Parathyroid adenoma (tissue), 2 donors: ENCODE data around the gene TRIM59.

Source experiments
- H2AFZ ChIP-seq: fragments of 300-600 bp; sonication (generic); one replicate; pipeline ENCODE4 v1.7.0; 2017; ENCODE audit warnings: antibody characterized with exemption, mild to moderate bottlenecking
- H3K27ac ChIP-seq: fragments of 300-600 bp; sonication (generic); one replicate; pipeline ENCODE4 v1.7.0; 2017
- H3K27me3 ChIP-seq: fragments of 300-600 bp; sonication (generic); one replicate; pipeline ENCODE4 v1.7.0; 2017; ENCODE audit warnings: low read length; ENCODE audit not compliant: control insufficient read depth, insufficient read depth
- H3K36me3 ChIP-seq: fragments of 300-600 bp; sonication (generic); one replicate; pipeline ENCODE4 v1.7.0; 2017; ENCODE audit warnings: low read length; ENCODE audit not compliant: control insufficient read depth, insufficient read depth
- H3K4me1 ChIP-seq: fragments of 300-600 bp; sonication (generic); one replicate; pipeline ENCODE4 v1.7.0; 2017; ENCODE audit warnings: control low read depth
- H3K4me2 ChIP-seq: fragments of 300-600 bp; sonication (generic); one replicate; pipeline ENCODE4 v1.7.0; 2017; ENCODE audit warnings: low read length
- H3K4me3 ChIP-seq: fragments of 300-600 bp; sonication (generic); one replicate; pipeline ENCODE4 v1.7.0; 2017; ENCODE audit warnings: low read depth, low read length
- H3K79me2 ChIP-seq: fragments of 300-600 bp; sonication (generic); one replicate; pipeline ENCODE4 v1.7.0; 2017; ENCODE audit warnings: control low read depth
- H3K9ac ChIP-seq: fragments of 300-600 bp; sonication (generic); one replicate; pipeline ENCODE4 v1.7.0; 2017; ENCODE audit warnings: mild to moderate bottlenecking
- H3K9me3 ChIP-seq: fragments of 300-600 bp; sonication (generic); one replicate; pipeline ENCODE4 v1.7.0; 2017; ENCODE audit warnings: low read length; ENCODE audit not compliant: control insufficient read depth
- TF ChIP-seq, protein P1 (sequence below): fragments of 300-600 bp; sonication (generic); IDR thresholded peaks from one replicate; pipeline ENCODE4 v1.7.0; 2017; ENCODE audit warnings: antibody characterized with exemption, mild to moderate bottlenecking
- donor health status: primary hyperparathyroidism.

The TRIM59 gene

DNA sequence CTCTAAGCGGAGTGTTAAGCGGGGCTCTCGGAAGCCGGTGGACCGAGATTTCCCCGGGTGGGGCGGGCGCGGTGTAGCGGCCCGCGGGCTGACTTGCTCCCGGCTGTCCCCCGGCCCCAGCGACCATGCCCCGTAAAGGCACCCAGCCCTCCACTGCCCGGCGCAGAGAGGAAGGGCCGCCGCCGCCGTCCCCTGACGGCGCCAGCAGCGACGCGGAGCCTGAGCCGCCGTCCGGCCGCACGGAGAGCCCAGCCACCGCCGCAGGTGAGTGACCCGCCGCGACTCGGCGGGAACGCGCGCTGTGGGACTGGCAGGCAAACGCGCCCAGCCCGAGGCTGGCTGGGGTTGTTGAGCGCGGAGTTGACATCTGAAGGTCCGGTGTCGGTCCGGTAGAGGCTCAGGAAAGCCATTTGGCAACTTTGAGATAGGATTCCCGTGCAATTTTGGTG lies 48.9 kb downstream of the TRIM59 start:
- H3K9me3 ChIP-seq = no peaks in the 10 kb centered on the region
- peak overlapping the region; percentile 84 for H3K27ac ChIP-seq
- H2AFZ ChIP-seq = peak overlapping the region; percentile 95
- H3K4me2 ChIP-seq = peak overlapping the region; percentile 72
- H3K9ac ChIP-seq = no peak overlapping the region
- H3K79me2 ChIP-seq = peaks cover 19% of the 10 kb centered on the region
- H3K4me1 ChIP-seq = no peaks in the 10 kb centered on the region
- TF ChIP-seq, protein P1, sequence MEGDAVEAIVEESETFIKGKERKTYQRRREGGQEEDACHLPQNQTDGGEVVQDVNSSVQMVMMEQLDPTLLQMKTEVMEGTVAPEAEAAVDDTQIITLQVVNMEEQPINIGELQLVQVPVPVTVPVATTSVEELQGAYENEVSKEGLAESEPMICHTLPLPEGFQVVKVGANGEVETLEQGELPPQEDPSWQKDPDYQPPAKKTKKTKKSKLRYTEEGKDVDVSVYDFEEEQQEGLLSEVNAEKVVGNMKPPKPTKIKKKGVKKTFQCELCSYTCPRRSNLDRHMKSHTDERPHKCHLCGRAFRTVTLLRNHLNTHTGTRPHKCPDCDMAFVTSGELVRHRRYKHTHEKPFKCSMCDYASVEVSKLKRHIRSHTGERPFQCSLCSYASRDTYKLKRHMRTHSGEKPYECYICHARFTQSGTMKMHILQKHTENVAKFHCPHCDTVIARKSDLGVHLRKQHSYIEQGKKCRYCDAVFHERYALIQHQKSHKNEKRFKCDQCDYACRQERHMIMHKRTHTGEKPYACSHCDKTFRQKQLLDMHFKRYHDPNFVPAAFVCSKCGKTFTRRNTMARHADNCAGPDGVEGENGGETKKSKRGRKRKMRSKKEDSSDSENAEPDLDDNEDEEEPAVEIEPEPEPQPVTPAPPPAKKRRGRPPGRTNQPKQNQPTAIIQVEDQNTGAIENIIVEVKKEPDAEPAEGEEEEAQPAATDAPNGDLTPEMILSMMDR = no peak
- H3K27me3 ChIP-seq = no peaks in the 10 kb centered on the region
- H3K36me3 ChIP-seq = no peaks in the 10 kb centered on the region
- H3K4me3 ChIP-seq = peak overlapping the region; percentile 75

DNA sequence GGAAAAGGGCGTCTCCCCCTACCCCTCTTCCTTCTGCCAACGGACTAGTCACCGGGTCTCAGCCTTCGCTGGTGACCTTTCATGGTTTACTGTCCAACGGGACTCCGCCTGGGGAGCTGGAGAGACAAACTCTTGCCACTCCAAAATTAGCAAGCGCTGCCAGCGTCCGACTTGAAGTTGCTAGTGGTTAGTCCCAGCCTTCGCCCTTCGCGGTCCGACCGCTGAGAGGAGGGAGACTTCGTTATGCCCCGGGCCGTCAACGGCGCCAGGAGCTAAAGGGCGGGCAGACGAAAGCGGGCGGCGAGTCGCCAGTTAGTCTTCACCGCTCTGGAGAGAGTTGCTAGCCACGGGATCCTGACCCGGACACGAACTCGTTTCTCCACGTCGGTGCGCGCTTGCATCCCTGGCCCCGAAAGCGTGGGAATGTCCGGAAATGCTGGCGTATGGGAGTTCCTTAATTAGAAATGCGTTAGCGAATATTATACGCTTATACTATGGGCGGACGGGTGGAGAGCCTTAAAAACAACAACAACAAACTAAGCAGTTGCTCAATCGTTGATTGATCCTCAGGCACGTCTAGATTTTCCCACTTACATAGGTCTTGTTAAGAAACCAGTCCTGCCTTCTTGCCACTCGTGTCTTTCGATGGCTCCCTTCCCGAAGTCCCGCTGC lies 49.4 kb downstream of the TRIM59 start:
- H3K4me2 ChIP-seq = peak overlapping the region; percentile 72
- no peak overlapping the region for H3K9ac ChIP-seq
- H3K9me3 ChIP-seq = no peaks in the 10 kb centered on the region
- peaks cover 19% of the 10 kb centered on the region for H3K79me2 ChIP-seq
- peak overlapping the region; percentile 95 for H2AFZ ChIP-seq
- no peaks in the 10 kb centered on the region for H3K27me3 ChIP-seq
- TF ChIP-seq, protein P1 = no peak
- H3K27ac ChIP-seq = peak overlapping the region; percentile 84
- peak overlapping the region; percentile 75 for H3K4me3 ChIP-seq
- H3K36me3 ChIP-seq = no peaks in the 10 kb centered on the region
- no peaks in the 10 kb centered on the region for H3K4me1 ChIP-seq

DNA sequence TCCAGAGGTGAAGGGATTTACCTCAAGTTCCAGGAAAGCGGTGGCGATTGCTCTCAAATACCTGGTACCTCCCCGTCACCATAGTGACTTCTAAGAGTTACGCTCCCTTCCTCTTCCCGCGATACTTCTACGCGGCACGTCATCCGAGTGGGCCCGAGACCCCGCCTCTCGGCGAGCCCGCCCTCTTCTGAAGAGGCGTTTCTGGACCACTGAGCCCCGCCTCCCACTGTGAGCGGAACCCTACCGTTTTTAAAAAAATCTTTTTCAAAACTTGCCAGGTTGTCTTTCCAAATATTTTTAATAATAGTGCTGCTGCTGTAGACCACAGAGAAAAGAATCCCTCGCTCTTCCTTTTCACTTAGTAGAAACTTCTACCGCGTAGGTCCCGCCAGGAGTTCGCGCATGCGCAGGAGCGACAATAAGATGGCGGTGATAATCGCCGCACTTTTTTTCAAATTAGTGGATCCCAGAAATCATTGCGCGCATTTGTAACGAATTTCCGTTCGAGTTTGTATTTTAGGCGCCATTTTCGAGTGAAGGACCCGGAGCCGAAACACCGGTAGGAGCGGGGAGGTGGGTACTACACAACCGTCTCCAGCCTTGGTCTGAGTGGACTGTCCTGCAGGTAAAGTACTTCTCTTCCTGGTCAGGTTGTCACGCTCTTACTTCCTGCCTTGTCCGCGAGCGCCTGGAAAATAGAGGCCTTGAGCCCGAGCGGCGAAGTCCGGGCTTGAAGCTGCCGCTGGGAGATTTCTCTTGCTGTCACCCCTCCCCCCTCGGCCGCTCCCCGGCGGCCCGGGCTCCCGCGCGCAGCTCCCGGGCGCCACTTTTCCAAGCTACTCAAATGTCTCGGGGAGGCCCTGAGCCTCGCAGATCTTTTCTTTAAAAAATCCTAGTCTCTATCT lies 50.2 kb downstream of the TRIM59 start, which contains the start of the genes IFT80 and SMC4:
IFT80 (minus strand) TSS at position 101 of the 905 bp plus-strand sequence. CDS start 14,625 bp downstream, outside the sequence.
SMC4 (plus strand) TSS at position 526 of the 905 bp plus-strand sequence. CDS start 1,177 bp downstream, outside the sequence.
- TF ChIP-seq, protein P1 = no peak

DNA sequence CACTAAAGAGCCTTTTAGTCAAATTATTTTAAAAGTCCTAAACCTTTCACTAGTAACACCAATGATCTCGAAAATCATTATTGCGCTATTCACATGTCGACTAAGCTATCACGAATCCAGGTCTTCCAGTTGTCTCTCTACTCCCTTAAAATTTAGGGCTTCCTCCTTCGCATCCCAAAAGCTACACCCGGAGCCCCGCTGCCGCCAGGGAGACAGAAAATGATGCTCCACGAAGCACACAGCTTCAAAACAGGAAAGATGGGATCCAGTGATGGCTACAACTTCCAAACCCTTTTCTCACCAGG lies 50.8 kb downstream of the TRIM59 start:
- Histone ChIP-seq H3K27ac (peak overlapping the region; percentile 84), H3K79me2 (peaks cover 19% of the 10 kb centered on the region), H3K4me1 (no peaks in the 10 kb centered on the region), H3K4me3 (peak overlapping the region; percentile 75), H3K9ac (no peak overlapping the region), H3K27me3 (no peaks in the 10 kb centered on the region), H3K36me3 (no peaks in the 10 kb centered on the region), H3K4me2 (peak overlapping the region; percentile 72), H3K9me3 (no peaks in the 10 kb centered on the region), H2AFZ (peak overlapping the region; percentile 95)
- TF ChIP-seq, protein P1 = no peak

More for the DNA sequence above, 50.2 kb downstream of the TRIM59 start, which contains the start of the genes IFT80 and SMC4:
- Histone ChIP-seq H3K9me3 (no peaks in the 10 kb centered on the region), H3K36me3 (no peaks in the 10 kb centered on the region), H3K4me1 (no peaks in the 10 kb centered on the region), H3K9ac (no peak within 1 kb of the TSS), H3K4me2 (peak within 1 kb of the TSS; percentile 72), H3K79me2 (peaks cover 19% of the 10 kb centered on the region), H3K27ac (peak within 1 kb of the TSS; percentile 84), H3K27me3 (no peaks in the 10 kb centered on the region), H2AFZ (peak within 1 kb of the TSS; percentile 95), H3K4me3 (peak within 1 kb of the TSS; percentile 75)
